CD4-positive, alpha-beta T cell treated with Interleukin-1 beta for 1 hour (primary cell): ENCODE results near the gene TBC1D12.
A peak's percentile ranks its signal among the peaks of the same experiment; 100 is the strongest.
"Not testable (repeated sequence)": the region's sequence is repeated elsewhere in the genome, so short reads cannot be mapped to it uniquely, and the experiment has no call there.

ENCODE experiments used
- DNase-seq, 2 donors: peaks; one replicate each; pipeline ENCODE4 v3.0.0-alpha.2; 2020 to 2022

TBC1D12 gene

DNA sequence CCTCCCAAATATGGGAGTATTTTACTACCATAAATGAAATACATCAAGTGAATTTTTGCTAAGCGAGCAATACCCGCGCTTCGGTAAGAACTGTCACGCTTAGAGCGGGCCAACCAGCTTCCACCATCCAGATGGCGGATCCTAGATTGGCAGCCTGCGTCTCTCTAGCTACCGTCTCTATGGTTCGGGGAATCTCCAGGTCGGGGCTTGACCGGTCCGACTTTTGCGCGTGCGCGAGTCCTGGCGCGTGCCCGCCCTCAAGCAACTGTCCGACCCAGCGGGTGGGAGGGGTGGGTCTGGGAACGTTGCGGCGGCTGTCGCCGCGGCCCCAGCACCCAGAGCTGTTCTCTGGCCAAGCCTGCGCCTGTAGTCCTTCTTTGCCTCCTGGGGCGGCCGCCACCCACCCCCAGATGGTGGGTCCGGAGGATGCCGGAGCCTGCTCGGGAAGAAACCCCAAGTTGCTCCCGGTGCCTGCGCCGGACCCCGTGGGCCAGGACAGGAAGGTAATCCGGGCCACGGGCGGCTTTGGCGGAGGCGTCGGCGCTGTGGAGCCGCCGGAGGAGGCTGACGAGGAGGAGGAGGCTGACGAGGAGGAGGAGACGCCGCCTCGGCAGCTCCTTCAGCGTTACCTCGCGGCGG, at the start of gene TBC1D12:
Gene TBC1D12, plus strand, starts transcription at position 338 of the 639 bp plus-strand sequence. Its CDS starts 73 bp downstream, at position 411.
- peak; percentile 38 to 78 for DNase-seq

GRCh38 chr10:94353336-94353735, 49.0 kb upstream of the TBC1D12 start:
- DNase-seq, result no peak

GRCh38 chr10:94355841-94356240, 46.5 kb upstream of the TBC1D12 start:
- no peak for DNase-seq

- DNase-seq, result no peak
Measured at GRCh38 chr10:94357193-94357592, 45.1 kb upstream of the TBC1D12 start.

- no peak for DNase-seq
Measured at GRCh38 chr10:94358480-94358879, 43.9 kb upstream of the TBC1D12 start.

GRCh38 chr10:94361171-94361794, 41.1 kb upstream of the TBC1D12 start:
- DNase-seq, result peak in 1 of 2 donors; percentile 33

DNA sequence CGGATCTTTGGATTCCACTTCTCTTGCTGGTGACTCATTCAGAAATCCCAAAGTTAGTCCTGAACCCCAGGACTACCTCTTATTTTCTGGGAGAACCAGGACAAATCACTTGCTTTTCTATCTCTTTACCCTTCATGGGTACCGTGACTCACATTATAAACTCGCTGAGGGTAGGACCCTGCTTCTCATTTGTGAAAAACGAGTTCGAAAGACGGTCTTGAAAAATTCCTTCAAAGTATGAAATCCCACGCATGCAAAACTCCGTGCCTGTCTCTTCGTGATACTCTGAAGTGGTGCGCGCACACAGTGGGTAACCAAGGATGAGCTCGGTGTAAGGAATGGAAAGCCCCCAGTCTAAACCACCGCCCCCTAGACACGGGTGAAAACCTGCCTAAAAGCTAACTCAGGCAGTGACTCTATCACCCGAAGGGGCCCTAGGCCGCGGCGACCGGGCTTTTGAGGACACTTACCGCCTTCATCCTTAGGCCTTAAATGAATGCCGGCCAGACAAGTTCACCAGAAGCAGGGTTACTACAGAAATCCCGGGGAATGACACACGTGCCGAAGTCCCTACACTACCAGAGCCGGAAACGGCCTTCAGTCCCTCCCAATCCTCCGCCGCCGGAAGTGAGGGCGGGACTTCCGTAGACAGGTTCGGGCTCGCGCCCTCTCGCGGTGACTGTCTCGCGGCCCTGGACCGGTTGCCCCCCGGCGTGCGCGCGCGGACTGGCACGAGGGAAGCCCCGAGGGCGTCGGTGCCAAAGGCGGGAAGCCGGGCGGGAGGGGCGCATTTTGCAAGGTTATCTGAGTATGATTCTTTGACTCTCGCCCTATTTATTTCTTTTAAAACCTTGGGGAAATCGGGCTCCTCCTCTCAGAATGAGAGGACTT, 39.7 kb upstream of the TBC1D12 start, which contains the start of gene NOC3L:
Gene NOC3L, minus strand, starts transcription at position 580 of the 891 bp plus-strand sequence. Its CDS starts 101 bp downstream, at position 479.
- DNase-seq, result peak; percentile 93

GRCh38 chr10:94363251-94363565, 39.1 kb upstream of the TBC1D12 start:
- no peak for DNase-seq

DNA sequence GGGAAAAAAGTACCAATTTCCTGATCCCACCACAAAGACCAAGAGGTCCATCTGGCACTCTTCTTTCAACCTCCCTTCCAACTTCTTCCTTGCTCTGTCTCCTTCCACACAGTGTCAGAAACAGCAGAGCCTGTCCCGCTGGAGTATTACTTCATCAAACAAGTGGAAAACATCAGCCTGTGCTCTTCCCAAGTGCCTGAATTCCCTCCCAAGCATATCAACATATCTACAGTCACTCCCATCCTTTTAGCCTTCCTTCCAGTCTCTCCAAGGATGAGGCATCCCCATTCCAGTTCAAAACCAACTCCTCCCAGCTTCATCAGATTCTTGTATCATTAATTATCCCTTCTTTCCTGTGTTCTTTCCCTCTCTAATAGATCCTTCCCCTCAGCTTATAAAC, 37.9 kb upstream of the TBC1D12 start:
- DNase-seq, result no peak

- no peak for DNase-seq
Measured at GRCh38 chr10:94366382-94366781, 36.0 kb upstream of the TBC1D12 start.

DNA sequence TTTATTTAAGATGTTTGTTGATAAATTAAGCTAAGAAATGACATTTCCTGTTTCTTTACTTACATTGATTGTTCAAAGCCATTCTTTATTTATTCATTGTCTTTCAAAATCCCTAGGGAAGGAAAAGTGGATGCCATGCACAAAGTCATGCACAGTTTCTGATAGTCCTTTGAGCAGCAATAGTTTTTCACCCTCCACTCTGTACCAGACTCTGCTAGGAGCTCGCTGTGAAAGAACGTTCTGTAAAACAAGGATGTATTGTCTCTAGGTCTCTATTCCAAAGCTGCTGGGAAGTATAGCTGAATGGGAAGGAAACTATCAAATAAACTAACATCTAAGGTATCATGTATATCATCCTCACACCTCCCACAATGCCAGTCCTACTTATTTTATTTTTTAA, 31.8 kb upstream of the TBC1D12 start:
- DNase-seq, result no peak

- no peak for DNase-seq
Measured at GRCh38 chr10:94375374-94375773, 27.0 kb upstream of the TBC1D12 start.

- DNase-seq, result no peak
Measured at GRCh38 chr10:94376865-94377264, 25.5 kb upstream of the TBC1D12 start.

DNA sequence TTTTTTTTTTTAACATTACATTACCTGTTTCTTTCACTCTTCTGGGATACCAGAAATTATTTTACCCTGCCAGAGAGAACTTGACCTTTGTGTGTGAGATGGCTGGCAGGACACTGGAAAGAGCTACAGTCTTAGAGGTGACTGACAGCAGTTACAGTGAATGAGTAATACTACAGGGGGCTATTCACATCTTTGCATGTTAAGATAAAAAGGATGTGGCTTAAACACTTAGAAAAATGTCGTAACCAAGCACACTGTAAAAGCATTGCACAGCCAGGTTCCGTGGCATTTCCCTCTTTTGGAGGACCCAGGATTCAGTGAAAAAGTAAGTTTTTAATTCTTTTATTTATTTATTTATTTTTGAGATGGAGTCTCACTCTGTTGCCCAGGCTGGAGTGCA, 18.8 kb upstream of the TBC1D12 start:
- DNase-seq, result no peak

GRCh38 chr10:94385733-94386132, 16.6 kb upstream of the TBC1D12 start:
- DNase-seq, result not testable (repeated sequence)

GRCh38 chr10:94392117-94392516, 10.2 kb upstream of the TBC1D12 start:
- DNase-seq, result not testable (repeated sequence)

- DNase-seq, result no peak
Measured at GRCh38 chr10:94397549-94398370, 4.6 kb upstream of the TBC1D12 start.

DNA sequence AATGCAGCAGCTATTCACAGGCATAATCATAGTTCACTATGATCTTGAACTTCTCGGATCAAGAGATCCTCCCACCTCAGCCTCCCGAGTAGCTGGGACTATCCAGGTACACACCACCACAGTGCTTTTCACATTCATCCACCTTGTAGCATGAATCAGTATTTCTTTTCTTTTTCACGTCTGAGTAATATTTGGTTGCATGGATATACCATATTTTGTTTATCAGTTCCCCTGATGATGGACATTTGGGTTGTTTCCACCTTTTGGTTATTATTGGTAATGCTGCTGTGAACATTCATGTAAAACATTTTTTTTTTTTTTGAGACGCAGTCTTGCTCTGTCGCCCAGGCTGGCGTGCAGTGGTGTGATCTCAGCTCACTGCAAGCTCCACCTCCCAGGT, 3.6 kb upstream of the TBC1D12 start:
- no peak for DNase-seq

- no peak for DNase-seq
Measured at GRCh38 chr10:94402843-94403379, 570 bp downstream of the TBC1D12 start.

DNA sequence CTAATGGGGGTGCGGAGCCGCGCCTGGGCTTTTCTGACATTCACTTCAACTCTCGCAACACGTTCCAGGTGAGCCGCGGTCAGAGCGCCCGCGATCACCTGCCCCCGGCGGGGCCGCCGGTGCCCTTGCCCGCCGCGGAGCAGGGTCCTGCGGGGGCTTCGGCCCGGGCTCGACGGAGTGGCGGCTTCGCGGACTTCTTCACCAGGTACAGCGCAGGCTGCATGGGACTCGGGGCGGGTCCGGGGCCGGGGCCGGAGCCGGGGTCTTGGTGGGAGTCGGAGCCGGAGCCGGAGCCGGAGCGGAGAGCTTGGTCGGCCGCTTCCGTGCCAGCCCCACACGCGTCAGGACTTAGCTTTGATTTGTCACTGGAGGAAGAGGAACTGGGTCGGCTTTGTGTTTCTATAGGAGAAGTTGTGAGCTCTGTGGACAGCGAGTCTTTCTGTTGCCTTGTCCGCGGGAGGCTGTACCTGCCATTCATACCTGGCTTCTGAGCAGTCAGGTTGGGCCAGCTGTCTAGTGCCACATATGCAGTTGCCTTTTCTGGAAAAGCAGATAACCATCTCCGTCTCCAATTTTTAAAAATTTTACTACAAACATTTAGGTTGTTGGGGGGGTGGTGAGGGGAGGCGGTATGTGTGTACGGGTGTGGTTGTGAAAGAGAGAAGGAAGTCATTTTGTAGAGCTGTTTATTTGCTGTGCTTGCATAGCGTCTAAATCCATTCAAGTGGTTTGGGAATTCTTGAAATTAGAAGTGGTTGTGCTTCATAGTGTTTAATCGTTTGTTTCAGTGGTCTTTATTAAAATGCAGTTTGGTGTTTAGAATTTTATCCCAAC, 1.3 kb downstream of the TBC1D12 start:
- DNase-seq, result peak; percentile 27 to 64

GRCh38 chr10:94405406-94405805, 3.1 kb downstream of the TBC1D12 start:
- no peak for DNase-seq

DNA sequence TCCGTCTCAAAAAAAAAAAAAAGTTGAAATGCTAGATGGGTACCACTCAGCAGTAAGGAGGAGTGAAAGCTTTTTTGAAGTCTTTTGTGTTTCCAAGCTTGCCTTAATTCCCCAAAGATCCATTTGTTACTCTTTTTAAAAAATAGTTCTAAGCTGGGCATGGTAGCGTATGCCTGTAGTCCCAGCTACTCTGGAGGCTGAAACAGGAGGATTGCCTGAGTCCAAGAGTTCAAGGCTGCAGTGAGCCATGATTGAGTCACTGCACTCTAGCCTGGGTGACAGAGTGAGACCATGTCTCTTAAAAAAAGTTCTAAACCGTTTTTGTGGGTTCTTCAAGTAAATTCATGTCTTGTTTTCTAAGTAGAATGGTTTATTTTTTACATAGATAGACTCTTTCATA, 5.3 kb downstream of the TBC1D12 start:
- DNase-seq, result no peak
